RWPE1 (cell line): ENCODE data around the gene PTPN22.

ENCODE experiments used
- CTCF ChIA-PET: fragments of 350-600 bp; sonication (Branson Sonifier 250); formaldehyde crosslinking; extraction: SDS; loops from one replicate; lab custom pipeline; 2021; lab: Yijun Ruan, JAX
- POLR2A ChIA-PET: fragments of 400-600 bp; formaldehyde crosslinking; extraction: SDS; loops from one replicate; lab custom pipeline; 2020; ENCODE audit warnings: antibody characterized with exemption; ENCODE audit not compliant: low non-redundant PET; lab: Yijun Ruan, JAX
- DNase-seq: peaks from one replicate; pipeline ENCODE4 v3.0.0; 2012; ENCODE audit warnings: low spot score
- H3K27ac ChIP-seq: fragments of 450-650 bp; 2 replicates; pipeline ENCODE4 v1.5.1; 2017
- TF ChIP-seq, protein P1 (sequence below): fragments of 450-650 bp; conservative IDR thresholded peaks from 2 replicates; pipeline ENCODE4 v1.5.1; 2017; ENCODE audit warnings: low read depth, mild to moderate bottlenecking

Gene PTPN22

DNA sequence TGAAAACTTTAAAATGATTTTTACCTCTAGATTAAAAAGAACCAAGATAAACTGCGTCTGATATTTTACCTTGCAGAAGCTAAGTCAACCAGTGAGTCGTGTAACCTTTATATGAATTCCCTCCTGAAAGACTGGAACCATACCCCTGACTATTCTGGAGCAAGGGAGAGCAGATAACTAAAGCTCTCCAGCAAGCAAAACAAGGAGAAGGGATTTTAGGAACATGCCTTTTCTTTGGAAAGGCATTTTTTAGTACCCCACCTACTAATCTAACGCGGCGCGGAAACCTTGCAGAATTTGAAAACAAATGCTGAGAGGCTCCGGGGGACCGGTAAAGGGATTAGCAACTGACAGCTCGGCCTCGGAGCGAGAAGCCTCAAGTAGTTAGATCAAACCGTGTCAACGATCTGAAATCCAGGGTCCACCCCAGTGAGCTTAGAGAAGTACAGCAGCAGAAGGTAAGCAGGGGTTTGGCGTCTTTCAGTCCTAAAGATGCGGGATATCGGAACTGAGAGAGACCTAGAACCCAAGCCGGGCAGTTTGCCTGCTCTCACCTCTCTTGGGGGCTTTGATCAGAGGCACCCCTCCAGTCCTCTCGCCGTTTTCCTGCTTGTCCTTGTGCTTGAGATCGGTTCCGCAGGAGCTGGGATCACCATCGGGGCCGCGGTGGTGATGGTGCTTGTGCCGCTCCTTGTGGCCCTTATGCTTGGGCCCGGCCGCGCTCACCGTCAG, 60.2 kb downstream of the PTPN22 start:
- peak overlapping the region; percentile 83 for H3K27ac ChIP-seq
- CTCF ChIA-PET, result interaction anchor here (0.5 to 0.9 kb wide), 2 partner anchors 24 to 184 kb away, joined by 3 to 4 read pairs; no protein-coding TSS in a partner anchor
- POLR2A ChIA-PET, result interaction anchor here (0.5 to 0.8 kb wide), 2 partner anchors 25 to 94 kb away, joined by 3 to 4 read pairs; partner anchors contain the start of genes AP4B1 and DCLRE1B
- peak; percentile 28 for DNase-seq
- TF ChIP-seq, protein P1, sequence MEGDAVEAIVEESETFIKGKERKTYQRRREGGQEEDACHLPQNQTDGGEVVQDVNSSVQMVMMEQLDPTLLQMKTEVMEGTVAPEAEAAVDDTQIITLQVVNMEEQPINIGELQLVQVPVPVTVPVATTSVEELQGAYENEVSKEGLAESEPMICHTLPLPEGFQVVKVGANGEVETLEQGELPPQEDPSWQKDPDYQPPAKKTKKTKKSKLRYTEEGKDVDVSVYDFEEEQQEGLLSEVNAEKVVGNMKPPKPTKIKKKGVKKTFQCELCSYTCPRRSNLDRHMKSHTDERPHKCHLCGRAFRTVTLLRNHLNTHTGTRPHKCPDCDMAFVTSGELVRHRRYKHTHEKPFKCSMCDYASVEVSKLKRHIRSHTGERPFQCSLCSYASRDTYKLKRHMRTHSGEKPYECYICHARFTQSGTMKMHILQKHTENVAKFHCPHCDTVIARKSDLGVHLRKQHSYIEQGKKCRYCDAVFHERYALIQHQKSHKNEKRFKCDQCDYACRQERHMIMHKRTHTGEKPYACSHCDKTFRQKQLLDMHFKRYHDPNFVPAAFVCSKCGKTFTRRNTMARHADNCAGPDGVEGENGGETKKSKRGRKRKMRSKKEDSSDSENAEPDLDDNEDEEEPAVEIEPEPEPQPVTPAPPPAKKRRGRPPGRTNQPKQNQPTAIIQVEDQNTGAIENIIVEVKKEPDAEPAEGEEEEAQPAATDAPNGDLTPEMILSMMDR, result no peak

DNA sequence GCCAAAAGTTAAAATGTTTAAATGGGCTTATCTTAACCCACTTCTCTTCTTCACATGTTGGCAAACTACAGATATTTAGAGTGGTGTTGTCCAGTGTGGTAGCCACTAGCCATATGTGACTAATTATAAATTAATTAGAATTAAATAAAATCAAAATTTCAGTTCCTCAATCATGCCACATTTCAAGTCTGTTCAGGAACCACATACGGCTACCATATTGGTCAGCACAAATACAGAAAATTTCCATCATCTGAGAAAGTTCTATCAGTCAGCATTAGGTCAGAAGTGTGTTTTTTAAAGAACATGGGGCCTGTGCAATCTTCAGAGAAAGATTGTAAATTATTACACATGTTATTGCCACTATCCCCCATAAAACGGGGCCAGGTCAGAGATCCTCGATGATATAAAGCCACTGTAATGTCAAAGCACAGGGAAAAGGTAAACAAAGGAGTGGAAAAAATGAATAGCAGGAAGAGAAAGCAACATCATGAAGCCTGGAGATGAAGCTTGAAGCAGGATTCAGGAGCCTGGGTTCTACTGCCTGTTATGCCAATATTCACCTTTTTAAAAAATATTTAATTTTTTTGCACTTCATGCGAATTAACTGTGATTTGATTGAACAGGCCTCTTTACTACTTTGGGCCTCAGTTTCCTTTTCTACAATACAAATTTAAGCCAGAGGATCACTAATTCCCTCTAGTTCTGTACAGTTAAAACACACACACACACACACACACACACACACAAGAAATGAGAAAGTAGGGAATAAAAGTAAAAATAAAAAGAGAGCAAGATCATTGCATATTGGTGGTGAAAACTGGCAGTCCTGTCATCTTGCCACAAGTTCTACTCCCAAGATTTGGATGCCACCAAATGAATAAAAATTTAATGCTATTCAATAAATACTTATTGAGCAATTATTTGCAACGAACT, 61.6 kb downstream of the PTPN22 start:
- CTCF ChIA-PET, result no interaction called here
- no peak for DNase-seq
- POLR2A ChIA-PET, result no interaction called here
- TF ChIP-seq, protein P1, result no peak
- H3K27ac ChIP-seq, result no peak overlapping the region

DNA sequence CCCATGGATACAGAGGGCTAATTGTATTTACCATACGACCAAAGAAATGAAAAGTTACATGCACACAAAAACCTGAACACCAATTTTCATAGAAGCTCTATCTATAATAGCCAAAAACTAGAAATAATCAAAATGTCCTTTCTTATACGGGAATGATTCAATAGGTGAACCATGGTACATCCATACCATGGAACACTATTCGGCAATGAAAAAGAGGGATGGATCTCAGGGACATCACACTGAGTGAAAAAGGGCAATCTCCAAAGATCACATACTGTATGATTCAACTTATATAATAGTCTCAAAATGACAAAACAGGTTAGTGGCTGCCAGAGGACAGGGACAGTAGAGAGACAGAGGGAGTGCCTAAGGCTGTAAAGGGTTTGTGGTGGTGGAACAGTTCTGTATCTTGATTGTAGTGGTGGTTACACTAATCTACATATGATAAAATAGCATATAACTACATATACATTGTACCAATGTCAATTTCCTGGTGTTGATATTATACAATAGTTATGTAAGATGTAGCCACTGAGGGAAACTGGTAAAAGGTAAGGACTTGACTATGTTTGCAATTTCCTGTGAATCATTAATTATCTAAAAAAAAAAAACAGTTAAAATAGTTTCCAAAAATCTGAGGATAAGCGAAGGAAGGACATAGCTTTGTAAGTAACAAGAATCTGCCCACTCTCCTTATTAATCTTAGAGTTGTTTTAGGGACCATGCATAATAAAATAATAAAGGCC, 62.9 kb downstream of the PTPN22 start:
- ChIA-PET POLR2A (no interaction called here), CTCF (no interaction called here)
- TF ChIP-seq, protein P1, result no peak
- no peak for DNase-seq
- no peak overlapping the region for H3K27ac ChIP-seq

GRCh38 chr1:113805639-113806038, 65.9 kb downstream of the PTPN22 start:
- CTCF ChIA-PET, result no interaction called here
- POLR2A ChIA-PET, result no interaction called here
- no peak overlapping the region for H3K27ac ChIP-seq
- TF ChIP-seq, protein P1, result no peak
- DNase-seq, result no peak

DNA sequence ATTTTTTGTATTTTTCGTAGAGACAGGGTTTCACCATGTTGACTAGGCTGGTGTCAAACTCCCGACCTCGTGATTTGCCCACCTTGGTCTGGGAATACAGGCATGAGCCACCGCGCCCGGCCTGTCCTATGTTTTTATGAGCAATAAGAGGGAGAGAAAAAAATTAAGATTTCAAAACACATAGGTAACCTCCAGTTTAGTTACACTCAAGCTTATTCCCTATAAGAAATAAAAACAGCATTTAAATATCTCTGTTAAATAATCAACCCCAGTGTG, 66.3 kb downstream of the PTPN22 start:
- ChIA-PET CTCF (no interaction called here), POLR2A (no interaction called here)
- TF ChIP-seq, protein P1, result no peak
- DNase-seq, result no peak
- H3K27ac ChIP-seq, result no peak overlapping the region
